ENCODE measurements around the gene HPCAL1. TPM values are rescaled to one million over a fixed set of nuclear protein-coding genes. Genes with fewer than 3 reads are reported as not detected.

HPCAL1 gene
- total and polyA plus RNA-seq, 7 experiments from 2014 or later: 44.9 to 137 (median 89.2) TPM

- DNase-seq: peak in 7 of 9 donors; percentile 24 to 44 (median 37)
- POLR2A ChIA-PET: interaction anchor here (0.7 to 1.0 kb wide), 3 partner anchors 31 to 70 kb away, joined by 3 to 4 read pairs (median 4); partner anchors contain the start of gene ODC1
- Mint-ChIP-seq H3K4me3 (peak overlapping the region in 9 of 10 donors; percentile 45 to 83 (median 74)), H3K9me3 (no peaks in the 10 kb centered on the region), H3K27me3 (no peaks in the 10 kb centered on the region), H3K27ac (peak overlapping the region in 8 of 9 donors; percentile 41 to 95 (median 89)), H3K4me1 (peaks cover 70 to 96% (median 92%) of the 10 kb centered on the region in 7 donors), H3K36me3 (peaks cover 0 to 4% (median 0%) of the 10 kb centered on the region in 5 donors)
- no peaks in the 10 kb centered on the region for H3K27me3 ChIP-seq (ENCODE audit: control insufficient read depth in 2 of 2, insufficient read depth in 2 of 2, low read length in 2 of 2)
- intact Hi-C loops (cut with micrococcal nuclease): loop anchor here in 1 of 2 donors (1.0 kb wide), 3 partner anchors 31 to 108 kb away; no protein-coding TSS in a partner anchor
- peak; percentile 21 for ATAC-seq
- peaks cover 55 to 83% of the 10 kb centered on the region in 2 donors for H3K4me1 ChIP-seq (ENCODE audit: control insufficient read depth in 2 of 2, insufficient read depth in 2 of 2, low read length in 2 of 2)
- H3K9me3 ChIP-seq (ENCODE audit: control insufficient read depth in 2 of 3, low read length in 3 of 3): no peaks in the 10 kb centered on the region
- CTCF ChIA-PET: interaction anchor here (0.6 to 3.9 kb wide), 2 partner anchors 30 to 68 kb away, joined by 3 to 32 read pairs; no protein-coding TSS in a partner anchor
- H3K36me3 ChIP-seq (ENCODE audit: control insufficient read depth in 2 of 3, insufficient read depth in 3 of 3, low read length in 3 of 3): peaks cover 0 to 5% (median 0%) of the 10 kb centered on the region in 3 experiments
- peak overlapping the region; percentile 9 for H3K4me3 ChIP-seq (ENCODE audit: low read length)
- H3K27ac ChIP-seq (ENCODE audit: low read depth, low read length): peak overlapping the region; percentile 28
Measured at GRCh38 chr2:10378189-10378588, 75.5 kb downstream of the HPCAL1 start.

DNA sequence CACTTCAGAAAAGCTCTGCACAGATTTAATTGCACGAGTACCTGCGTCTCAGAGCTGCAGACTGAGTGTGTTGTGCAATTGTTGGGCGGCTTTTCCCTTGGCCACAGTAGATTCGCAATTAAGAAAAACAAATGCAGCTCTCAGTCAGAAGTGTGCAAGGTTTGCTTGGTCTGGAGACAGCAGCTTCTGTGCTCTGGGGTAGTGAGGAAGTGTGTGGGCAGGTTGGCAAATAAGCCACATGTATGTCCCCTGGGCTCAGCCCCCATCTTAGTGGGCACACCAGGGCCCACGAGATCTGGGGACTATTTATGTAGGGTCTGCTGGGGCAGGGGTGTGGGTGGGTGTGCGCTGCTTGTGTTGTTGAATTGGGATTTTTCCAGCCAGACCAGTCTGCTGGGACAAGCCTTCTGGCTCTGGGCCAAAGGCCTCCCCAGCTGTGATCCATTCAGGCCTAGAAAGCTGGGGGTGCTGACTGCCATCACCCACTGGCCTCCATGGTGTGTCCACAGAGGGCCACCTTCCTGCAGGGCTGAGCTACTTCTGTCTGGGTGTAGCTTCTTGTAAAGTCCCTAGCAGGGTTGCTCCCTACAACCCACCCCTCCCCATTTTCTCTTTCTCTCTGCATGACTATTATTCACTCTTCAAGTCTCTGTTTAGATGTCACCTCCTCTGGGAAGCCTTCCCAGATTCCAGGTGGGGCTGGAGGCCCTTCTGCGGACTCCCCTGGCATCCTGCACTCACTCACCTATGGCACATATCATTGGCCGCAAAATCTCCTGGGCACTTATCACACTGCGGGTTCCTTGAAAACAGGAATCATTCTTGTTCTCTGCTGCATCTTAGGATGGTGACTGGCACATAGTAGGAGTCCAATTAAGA is 77.6 kb downstream of the HPCAL1 start:
- Histone ChIP-seq H3K9me3 (ENCODE audit: control insufficient read depth in 2 of 3, low read length in 3 of 3) (no peaks in the 10 kb centered on the region), H3K27ac (ENCODE audit: low read depth, low read length) (peak overlapping the region; percentile 43), H3K36me3 (ENCODE audit: control insufficient read depth in 2 of 3, insufficient read depth in 3 of 3, low read length in 3 of 3) (no peaks in the 10 kb centered on the region), H3K4me1 (ENCODE audit: control insufficient read depth in 2 of 2, insufficient read depth in 2 of 2, low read length in 2 of 2) (peaks cover 61 to 92% of the 10 kb centered on the region in 2 donors), H3K27me3 (ENCODE audit: control insufficient read depth in 2 of 2, insufficient read depth in 2 of 2, low read length in 2 of 2) (no peaks in the 10 kb centered on the region), H3K4me3 (ENCODE audit: low read length) (peak overlapping the region; percentile 8)
- H3K9me3 Mint-ChIP-seq: no peaks in the 10 kb centered on the region
- intact Hi-C loops (cut with micrococcal nuclease): no loop called here
- H3K4me3 Mint-ChIP-seq: peak overlapping the region in 9 of 10 donors; percentile 16 to 84 (median 78)
- DNase-seq (peak in 1 of 9 donors; percentile 21), ATAC-seq (no peak)
- peak overlapping the region in 8 of 9 donors; percentile 41 to 96 (median 91) for H3K27ac Mint-ChIP-seq
- peaks cover 71 to 96% (median 91%) of the 10 kb centered on the region in 7 donors for H3K4me1 Mint-ChIP-seq
- ChIA-PET CTCF (interaction anchor here (0.6 to 3.9 kb wide), 5 partner anchors 19 to 77 kb away, joined by 3 to 32 read pairs (median 4); partner anchors contain the start of gene HPCAL1), POLR2A (interaction anchor here (0.6 to 5.3 kb wide), 9 partner anchors 18 to 86 kb away, joined by 3 to 50 read pairs (median 3); partner anchors contain the start of gene HPCAL1)
- peaks cover 0 to 2% (median 0%) of the 10 kb centered on the region in 5 donors for H3K36me3 Mint-ChIP-seq
- H3K27me3 Mint-ChIP-seq: no peaks in the 10 kb centered on the region

DNA sequence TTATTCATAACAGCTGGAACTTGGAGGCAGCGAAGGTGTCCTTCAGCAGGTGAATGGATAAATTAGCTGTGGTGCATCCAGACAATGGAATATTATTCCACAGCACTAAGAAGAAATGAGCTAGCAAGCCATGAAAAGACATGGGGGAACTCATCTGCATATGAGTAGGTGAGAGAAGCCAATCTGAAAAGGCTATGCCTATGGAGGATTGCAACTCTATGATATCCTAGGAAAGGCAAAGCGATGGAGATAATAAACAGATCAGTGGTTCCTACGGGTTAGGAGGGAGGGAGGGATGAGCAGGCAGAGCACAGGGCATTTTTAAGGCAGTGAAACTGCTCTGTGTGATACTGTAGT is 79.3 kb downstream of the HPCAL1 start:
- Histone ChIP-seq H3K27ac (ENCODE audit: low read depth, low read length) (peak overlapping the region; percentile 64), H3K36me3 (ENCODE audit: control insufficient read depth in 2 of 3, insufficient read depth in 3 of 3, low read length in 3 of 3) (no peaks in the 10 kb centered on the region), H3K4me1 (ENCODE audit: control insufficient read depth in 2 of 2, insufficient read depth in 2 of 2, low read length in 2 of 2) (peaks cover 61 to 90% of the 10 kb centered on the region in 2 donors), H3K4me3 (ENCODE audit: low read length) (peak overlapping the region; percentile 28), H3K9me3 (ENCODE audit: control insufficient read depth in 2 of 3, low read length in 3 of 3) (no peaks in the 10 kb centered on the region), H3K27me3 (ENCODE audit: control insufficient read depth in 2 of 2, insufficient read depth in 2 of 2, low read length in 2 of 2) (no peaks in the 10 kb centered on the region)
- Mint-ChIP-seq H3K36me3 (peaks cover 0 to 2% (median 0%) of the 10 kb centered on the region in 5 donors), H3K9me3 (no peaks in the 10 kb centered on the region), H3K4me3 (peak overlapping the region; percentile 46 to 84 (median 80)), H3K4me1 (peaks cover 69 to 96% (median 93%) of the 10 kb centered on the region in 7 donors), H3K27ac (peak overlapping the region in 8 of 9 donors; percentile 66 to 96 (median 91)), H3K27me3 (no peaks in the 10 kb centered on the region)
- ATAC-seq: no peak
- intact Hi-C loops (cut with micrococcal nuclease): loop anchor here in 1 of 2 donors (1.0 kb wide), 4 partner anchors 27 to 112 kb away; partner anchors contain the start of gene HPCAL1
- CTCF ChIA-PET: interaction anchor here (0.9 to 2.1 kb wide), 5 partner anchors 27 to 230 kb away, joined by 3 to 12 read pairs (median 3); no protein-coding TSS in a partner anchor
- DNase-seq: no peak
- POLR2A ChIA-PET: interaction anchor here (0.9 to 5.3 kb wide), 7 partner anchors 10 to 79 kb away, joined by 3 to 50 read pairs (median 7); partner anchors contain the start of genes HPCAL1 and ODC1

GRCh38 chr2:10382354-10383061 is 79.8 kb downstream of the HPCAL1 start:
- peak overlapping the region in 8 of 9 donors; percentile 66 to 96 (median 91) for H3K27ac Mint-ChIP-seq
- H3K9me3 Mint-ChIP-seq: no peaks in the 10 kb centered on the region
- peaks cover 57 to 90% of the 10 kb centered on the region in 2 donors for H3K4me1 ChIP-seq (ENCODE audit: control insufficient read depth in 2 of 2, insufficient read depth in 2 of 2, low read length in 2 of 2)
- DNase-seq (peak in 7 of 9 donors; percentile 59 to 81 (median 73)), ATAC-seq (peak; percentile 91)
- H3K27me3 ChIP-seq (ENCODE audit: control insufficient read depth in 2 of 2, insufficient read depth in 2 of 2, low read length in 2 of 2): no peaks in the 10 kb centered on the region
- H3K4me3 ChIP-seq (ENCODE audit: low read length): peak overlapping the region; percentile 57
- intact Hi-C loops (cut with micrococcal nuclease): loop anchor here in 1 of 2 donors (1.0 kb wide), 4 partner anchors 27 to 112 kb away; partner anchors contain the start of gene HPCAL1
- no peaks in the 10 kb centered on the region for H3K36me3 ChIP-seq (ENCODE audit: control insufficient read depth in 2 of 3, insufficient read depth in 3 of 3, low read length in 3 of 3)
- peaks cover 70 to 96% (median 93%) of the 10 kb centered on the region in 7 donors for H3K4me1 Mint-ChIP-seq
- ChIA-PET POLR2A (interaction anchor here (0.9 to 5.3 kb wide), 8 partner anchors 9 to 80 kb away, joined by 3 to 50 read pairs (median 8); partner anchors contain the start of genes HPCAL1 and ODC1), CTCF (interaction anchor here (0.6 to 2.1 kb wide), 10 partner anchors 25 to 585 kb away, joined by 3 to 12 read pairs (median 4); partner anchors contain the start of gene HPCAL1)
- no peaks in the 10 kb centered on the region for H3K27me3 Mint-ChIP-seq
- H3K27ac ChIP-seq (ENCODE audit: low read depth, low read length): peak overlapping the region; percentile 64
- no peaks in the 10 kb centered on the region for H3K9me3 ChIP-seq (ENCODE audit: control insufficient read depth in 2 of 3, low read length in 3 of 3)
- H3K36me3 Mint-ChIP-seq: peaks cover 0 to 2% (median 1%) of the 10 kb centered on the region in 5 donors
- peak overlapping the region; percentile 46 to 86 (median 81) for H3K4me3 Mint-ChIP-seq

DNA sequence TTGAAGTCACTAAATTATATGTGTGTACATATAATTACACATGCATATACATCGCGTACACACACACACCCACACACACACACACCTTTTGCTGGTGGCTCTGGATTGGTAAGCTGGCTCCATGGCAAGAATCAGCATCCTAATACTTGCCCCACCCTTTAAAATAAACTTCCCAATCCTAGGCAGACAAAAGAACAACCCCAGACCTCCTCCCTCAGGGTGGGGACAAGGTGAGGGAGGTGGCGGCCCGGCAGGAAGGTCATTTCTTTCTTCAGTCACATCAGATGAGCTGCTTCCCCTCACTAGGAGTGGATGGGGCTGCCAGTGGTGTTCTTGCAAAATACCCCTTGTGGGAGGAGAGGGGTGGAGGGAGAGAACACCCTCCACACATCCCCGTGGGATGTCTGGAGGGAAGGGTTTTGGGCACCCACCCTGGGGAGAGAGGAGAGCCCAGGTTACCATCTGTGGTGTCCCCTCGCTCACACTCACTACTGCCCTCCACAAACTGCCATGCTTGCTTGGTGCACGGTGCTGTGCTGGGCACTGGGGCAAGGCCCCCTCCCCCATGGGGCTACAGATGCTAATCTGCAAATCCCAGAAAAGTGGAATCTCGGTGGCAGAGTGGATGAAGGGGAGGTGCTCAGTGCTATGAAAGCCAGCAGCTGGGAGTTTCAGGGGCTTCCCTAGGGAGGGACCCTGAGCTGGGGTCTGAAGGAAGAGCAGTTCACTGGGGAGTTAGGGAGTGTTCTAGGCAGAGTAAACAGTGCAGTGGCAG is 81.4 kb downstream of the HPCAL1 start:
- H3K4me1 Mint-ChIP-seq: peaks cover 63 to 96% (median 89%) of the 10 kb centered on the region in 7 donors
- Histone ChIP-seq H3K9me3 (ENCODE audit: control insufficient read depth in 2 of 3, low read length in 3 of 3) (no peaks in the 10 kb centered on the region), H3K27me3 (ENCODE audit: control insufficient read depth in 2 of 2, insufficient read depth in 2 of 2, low read length in 2 of 2) (no peaks in the 10 kb centered on the region), H3K4me3 (ENCODE audit: low read length) (no peak overlapping the region), H3K36me3 (ENCODE audit: control insufficient read depth in 2 of 3, insufficient read depth in 3 of 3, low read length in 3 of 3) (no peaks in the 10 kb centered on the region), H3K27ac (ENCODE audit: low read depth, low read length) (peak overlapping the region; percentile 47), H3K4me1 (ENCODE audit: control insufficient read depth in 2 of 2, insufficient read depth in 2 of 2, low read length in 2 of 2) (peaks cover 40 to 75% of the 10 kb centered on the region in 2 donors)
- no peaks in the 10 kb centered on the region for H3K27me3 Mint-ChIP-seq
- H3K36me3 Mint-ChIP-seq: peaks cover 0 to 3% (median 2%) of the 10 kb centered on the region in 5 donors
- DNase-seq (no peak), ATAC-seq (no peak)
- ChIA-PET CTCF (interaction anchor here (0.9 to 2.1 kb wide), 2 partner anchors 25 kb away, joined by 3 to 12 read pairs; no protein-coding TSS in a partner anchor), POLR2A (interaction anchor here (0.5 to 5.3 kb wide), 4 partner anchors 20 to 54 kb away, joined by 3 to 50 read pairs (median 6); no protein-coding TSS in a partner anchor)
- H3K9me3 Mint-ChIP-seq: no peaks in the 10 kb centered on the region
- H3K4me3 Mint-ChIP-seq: peak overlapping the region in 8 of 10 donors; percentile 9 to 84 (median 81)
- intact Hi-C loops (cut with micrococcal nuclease): no loop called here
- H3K27ac Mint-ChIP-seq: peak overlapping the region in 8 of 9 donors; percentile 59 to 95 (median 88)
